ENCODE results near the gene GLIS2. TPM values are rescaled to one million over a fixed set of nuclear protein-coding genes. Genes with fewer than 3 reads are reported as not detected.

Gene GLIS2
- total and polyA plus RNA-seq, 2 of the 4 experiments (the other 2 are of a cell fraction), result 0.36 to 8.4 TPM

DNA sequence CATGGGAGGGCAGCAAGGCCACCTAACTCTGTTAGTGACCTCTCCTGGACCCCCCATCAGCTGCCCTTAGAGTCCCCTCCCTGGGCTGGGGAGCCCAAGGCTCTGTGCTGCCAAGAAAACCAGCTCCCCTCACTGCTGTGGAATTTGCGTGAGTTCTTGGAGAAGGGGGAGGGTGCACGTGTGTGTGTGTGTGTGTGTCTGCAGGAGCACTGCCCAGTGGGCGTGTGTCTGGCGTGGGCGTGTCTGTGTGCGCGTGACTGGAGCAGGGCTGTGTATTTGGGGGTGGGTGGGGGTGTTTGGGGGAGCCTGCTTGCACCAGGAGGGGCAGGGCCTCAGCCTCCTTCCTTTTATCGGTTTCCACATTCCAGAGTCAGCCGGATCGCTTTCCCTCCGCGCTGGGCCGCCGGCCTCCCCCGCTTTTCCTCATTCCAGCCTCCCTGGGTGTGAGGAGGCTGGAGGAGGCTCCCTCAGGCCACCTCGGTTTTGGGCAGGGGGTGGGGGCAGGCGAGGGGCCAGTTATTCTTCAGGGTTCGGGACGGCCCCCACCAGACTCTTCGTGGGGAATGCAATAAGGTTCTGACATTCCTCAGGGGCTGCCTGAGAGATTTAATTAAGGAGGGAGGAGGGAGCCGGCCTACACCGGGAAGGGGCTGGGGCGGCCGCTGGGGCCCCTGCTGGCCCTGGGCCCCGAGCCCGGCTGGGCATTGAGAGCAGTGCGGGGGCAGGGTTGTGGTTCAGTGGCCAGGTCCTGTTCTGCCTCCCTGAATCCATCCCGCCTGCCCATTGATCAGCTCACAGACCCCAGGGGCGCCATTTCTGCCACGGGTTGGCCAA, 58.3 kb downstream of the GLIS2 start (continued):
- TF ChIP-seq MAFK (IDR thresholded peaks at IDR 0.05; ENCODE audit: low read depth, low read length) (no peak), RCOR1 (IDR thresholded peaks at IDR 0.05; ENCODE audit: insufficient replicate concordance, low read length) (no peak)

DNA sequence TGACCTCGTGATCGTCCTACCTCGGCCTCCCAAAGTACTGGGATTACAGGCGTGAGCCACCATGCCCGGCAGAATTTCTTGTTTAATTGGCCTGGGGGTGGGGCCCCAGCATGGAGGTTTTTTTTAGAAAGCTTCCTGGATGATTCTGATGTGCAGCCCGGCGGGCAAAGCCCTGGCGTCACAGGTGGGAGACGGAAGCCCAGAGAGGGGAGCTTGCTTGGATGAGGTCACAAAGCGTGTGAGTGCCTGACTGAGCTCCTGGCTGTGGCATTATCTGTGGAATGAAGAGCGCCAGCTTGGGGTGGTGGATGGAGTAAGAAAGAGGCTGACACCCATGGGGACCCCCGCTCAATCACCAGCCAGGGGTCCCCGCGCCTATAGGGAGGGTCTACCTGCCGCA, 59.9 kb downstream of the GLIS2 start:
- 0 out of 2 replicates have a peak overlapping the region, but pooled peaks have one; percentile 11 for H3K23ac ChIP-seq (ENCODE audit: low read depth, low read length)
- peak overlapping the region; percentile 78 for H3K18ac ChIP-seq (ENCODE audit: low read depth, low read length)
- H2BK120ac ChIP-seq (ENCODE audit: low read depth, low read length), result peak overlapping the region; percentile 84
- peak overlapping the region; percentile 98 for H2AK5ac ChIP-seq (ENCODE audit: low read depth, low read length)
- dilution Hi-C loops (cut with HindIII; ENCODE audit: low sequenced_read_pairs, unreplicated experiment), result no loop called here
- H3K4ac ChIP-seq (ENCODE audit: low read depth, low read length), result peak overlapping the region; percentile 97
- peak overlapping the region; percentile 38 to 74; a peak in 3 of 4 replicates for H4K8ac ChIP-seq (ENCODE audit: low read depth in 2 of 2, low read length in 2 of 2)
- WGBS, 2 experiments (ENCODE audit: extremely low coverage in 2 of 2, insufficient read length in 1 of 2), result 88% methylated on average over 7 of the region's 15 CpGs; no CpG with 5 or more reads in 1 of the 2 experiments
- H3K27ac ChIP-seq (ENCODE audit: insufficient read depth, low read length), result peak overlapping the region; percentile 94
- peaks cover 92% of the 10 kb centered on the region for H4K20me1 ChIP-seq (ENCODE audit: insufficient read depth, low read length)
- peaks cover 4 to 72% of the 10 kb centered on the region in 2 experiments; a peak in 3 of 4 replicates for H3K79me1 ChIP-seq (ENCODE audit: low read depth in 1 of 2, low read length in 2 of 2)
- CTCF ChIA-PET, result interaction anchor here (1.0 kb wide), 1 partner anchor 16 kb away, joined by 3 read pairs; no protein-coding TSS in a partner anchor
- TF ChIP-seq, protein P1, sequence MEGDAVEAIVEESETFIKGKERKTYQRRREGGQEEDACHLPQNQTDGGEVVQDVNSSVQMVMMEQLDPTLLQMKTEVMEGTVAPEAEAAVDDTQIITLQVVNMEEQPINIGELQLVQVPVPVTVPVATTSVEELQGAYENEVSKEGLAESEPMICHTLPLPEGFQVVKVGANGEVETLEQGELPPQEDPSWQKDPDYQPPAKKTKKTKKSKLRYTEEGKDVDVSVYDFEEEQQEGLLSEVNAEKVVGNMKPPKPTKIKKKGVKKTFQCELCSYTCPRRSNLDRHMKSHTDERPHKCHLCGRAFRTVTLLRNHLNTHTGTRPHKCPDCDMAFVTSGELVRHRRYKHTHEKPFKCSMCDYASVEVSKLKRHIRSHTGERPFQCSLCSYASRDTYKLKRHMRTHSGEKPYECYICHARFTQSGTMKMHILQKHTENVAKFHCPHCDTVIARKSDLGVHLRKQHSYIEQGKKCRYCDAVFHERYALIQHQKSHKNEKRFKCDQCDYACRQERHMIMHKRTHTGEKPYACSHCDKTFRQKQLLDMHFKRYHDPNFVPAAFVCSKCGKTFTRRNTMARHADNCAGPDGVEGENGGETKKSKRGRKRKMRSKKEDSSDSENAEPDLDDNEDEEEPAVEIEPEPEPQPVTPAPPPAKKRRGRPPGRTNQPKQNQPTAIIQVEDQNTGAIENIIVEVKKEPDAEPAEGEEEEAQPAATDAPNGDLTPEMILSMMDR (conservative IDR thresholded peaks at IDR 0.05; ENCODE audit: low read depth, low read length), result no peak
- H3K4me1 ChIP-seq (ENCODE audit: control insufficient read depth, insufficient read depth, low read length), result peaks cover 40% of the 10 kb centered on the region
- no peak for ATAC-seq (ENCODE audit: low read depth)
- H3K9ac ChIP-seq (ENCODE audit: low read depth, low read length), result peak overlapping the region; percentile 60
- peak overlapping the region; percentile 3; the same call in 1 of the 2 replicates for H3K4me3 ChIP-seq (ENCODE audit: insufficient read depth, low read depth, low read length)
- H3K9me1 ChIP-seq (ENCODE audit: insufficient read depth, low read length), result peaks cover 14% of the 10 kb centered on the region
- peaks cover 31% of the 10 kb centered on the region for H3K36me3 ChIP-seq (ENCODE audit: control insufficient read depth, insufficient read depth, low read length)
- no peaks in the 10 kb centered on the region for H3K27me3 ChIP-seq (ENCODE audit: control insufficient read depth, insufficient read depth, low read length)
- BruUV-seq (replicated peaks), result no TSS peak
- DNase-seq, result no peak
- peak overlapping the region; percentile 70 for H3K4me2 ChIP-seq (ENCODE audit: low read depth, low read length)
- in situ Hi-C loops (cut with MboI; ENCODE audit: low sequenced_read_pairs), result no loop called here
- H2BK20ac ChIP-seq (ENCODE audit: low read depth, low read length), result no peak overlapping the region
- peak overlapping the region; percentile 82 for H2BK5ac ChIP-seq (ENCODE audit: low read depth, low read length, poor library complexity, severe bottlenecking)
- no peaks in the 10 kb centered on the region for H3K9me3 ChIP-seq (ENCODE audit: control insufficient read depth, insufficient read depth, low read length)
- H2AFZ ChIP-seq (replicated peaks; ENCODE audit: low read length, poor library complexity), result peak overlapping the region; percentile 83
- POLR2A ChIA-PET (ENCODE audit: unreplicated experiment), result no interaction called here
- H4K91ac ChIP-seq (ENCODE audit: insufficient read depth, low read depth, low read length), result peak overlapping the region; percentile 87
- H4K5ac ChIP-seq (ENCODE audit: low read depth, low read length), result peak overlapping the region; percentile 48; the same call in 1 of the 2 replicates
- no peak overlapping the region for H2BK15ac ChIP-seq (ENCODE audit: low read depth, low read length)
- H3K56ac ChIP-seq (ENCODE audit: extremely low read depth, insufficient read depth, low read length), result no peak overlapping the region
- peak overlapping the region; percentile 42; the same call in 1 of the 2 replicates for H3K14ac ChIP-seq (replicated peaks; ENCODE audit: low read depth, low read length)
- peak overlapping the region; percentile 88 for H2AK9ac ChIP-seq (replicated peaks; ENCODE audit: low read depth, low read length, poor library complexity)
- intact Hi-C loops (cut with micrococcal nuclease), result no loop called here

Data from IMR-90 (cell line).